Skin epidermis (tissue), 12 donors: ENCODE measurements around the gene TRAPPC12.

Source experiments
- H3K27ac ChIP-seq, 21 experiments: fragments of 200-600 bp; sonication (generic) in 11 of 21; one replicate each; pipeline ENCODE4 v1.5.0; 2020; ENCODE audit warnings: mild to moderate bottlenecking in 3 of 21, inconsistent platforms in 2 of 21, moderate library complexity in 2 of 21
- H3K4me3 ChIP-seq, 7 experiments: fragments of 200-600 bp; sonication (generic) in 2 of 7; one replicate each; pipeline ENCODE4 v1.5.0; 2020; ENCODE audit warnings: inconsistent platforms in 2 of 7, mild to moderate bottlenecking in 2 of 7, moderate library complexity in 1 of 7

Gene TRAPPC12

GRCh38 chr2:3479430-3480320 is 100.2 kb downstream of the TRAPPC12 start:
- no peak overlapping the region for H3K27ac ChIP-seq
- no peak overlapping the region for H3K4me3 ChIP-seq

GRCh38 chr2:3480352-3481010 is 101.0 kb downstream of the TRAPPC12 start:
- Histone ChIP-seq H3K27ac (no peak overlapping the region), H3K4me3 (no peak overlapping the region)

GRCh38 chr2:3481011-3481400 is 101.5 kb downstream of the TRAPPC12 start:
- no peak overlapping the region for H3K27ac ChIP-seq
- H3K4me3 ChIP-seq, result no peak overlapping the region

- H3K27ac ChIP-seq, result no peak overlapping the region
- no peak overlapping the region for H3K4me3 ChIP-seq
Observed at GRCh38 chr2:3481736-3482362, 102.4 kb downstream of the TRAPPC12 start.

- no peak overlapping the region for H3K27ac ChIP-seq
- H3K4me3 ChIP-seq, result no peak overlapping the region
Observed at GRCh38 chr2:3482363-3482821, 102.9 kb downstream of the TRAPPC12 start.

- Histone ChIP-seq H3K27ac (no peak overlapping the region), H3K4me3 (no peak overlapping the region)
Observed at GRCh38 chr2:3483227-3483985, 103.9 kb downstream of the TRAPPC12 start.

GRCh38 chr2:3483986-3484960 is 104.8 kb downstream of the TRAPPC12 start:
- no peak overlapping the region for H3K27ac ChIP-seq

GRCh38 chr2:3485166-3485565 is 105.7 kb downstream of the TRAPPC12 start:
- Histone ChIP-seq H3K27ac (no peak overlapping the region), H3K4me3 (no peak overlapping the region)

More at GRCh38 chr2:3483986-3484960, 104.8 kb downstream of the TRAPPC12 start:
- H3K4me3 ChIP-seq, result no peak overlapping the region

- Histone ChIP-seq H3K27ac (no peak overlapping the region), H3K4me3 (no peak overlapping the region)
Observed at GRCh38 chr2:3486047-3487027, 106.8 kb downstream of the TRAPPC12 start.

- Histone ChIP-seq H3K4me3 (no peak overlapping the region), H3K27ac (no peak overlapping the region)
Observed at GRCh38 chr2:3487028-3487425, 107.5 kb downstream of the TRAPPC12 start.

- H3K4me3 ChIP-seq, result no peak overlapping the region
- H3K27ac ChIP-seq, result no peak overlapping the region
Observed at GRCh38 chr2:3487432-3487831, 107.9 kb downstream of the TRAPPC12 start.

GRCh38 chr2:3488061-3488531 is 108.6 kb downstream of the TRAPPC12 start:
- Histone ChIP-seq H3K4me3 (no peak overlapping the region), H3K27ac (no peak overlapping the region)

- no peak overlapping the region for H3K27ac ChIP-seq
- no peak overlapping the region for H3K4me3 ChIP-seq
Observed at GRCh38 chr2:3488855-3489763, 109.6 kb downstream of the TRAPPC12 start.

GRCh38 chr2:3489764-3490115 is 110.2 kb downstream of the TRAPPC12 start:
- Histone ChIP-seq H3K27ac (no peak overlapping the region), H3K4me3 (no peak overlapping the region)

GRCh38 chr2:3490191-3491170 is 111.0 kb downstream of the TRAPPC12 start:
- no peak overlapping the region for H3K27ac ChIP-seq
- H3K4me3 ChIP-seq, result no peak overlapping the region
